Breast epithelium (tissue), 4 donors: ENCODE results near the gene CSNK1E. TPM values are rescaled to one million over a fixed set of nuclear protein-coding genes. Genes with fewer than 3 reads are reported as not detected.

Experiments used
- DNase-seq, 2 donors: peaks; one replicate each; pipeline ENCODE4 v3.0.0-alpha.2; 2019; ENCODE audit warnings: low spot score in 2 of 2
- H3K27ac ChIP-seq, 2 donors: fragments of 200-600 bp; sonication (generic) in 1 of 2; one replicate each; pipeline ENCODE4 v1.5.1; 2016 to 2019; ENCODE audit warnings: mild to moderate bottlenecking in 1 of 2
- H3K27me3 ChIP-seq, 2 donors: fragments of 200-600 bp; sonication (generic) in 1 of 2; one replicate each; pipeline versions ENCODE4 v1.5.1 to v1.6.0; 2017 to 2019; ENCODE audit warnings: control low read depth in 1 of 2, mild to moderate bottlenecking in 1 of 2
- H3K36me3 ChIP-seq: fragments of 200-600 bp; one replicate; pipeline ENCODE4 v1.5.1; 2019
- H3K4me1 ChIP-seq, 2 donors: fragments of 200-600 bp; sonication (generic); one replicate each; pipeline ENCODE4 v1.5.1; 2016 to 2019; ENCODE audit warnings: control low read depth in 1 of 2
- H3K4me3 ChIP-seq, 3 donors: fragments of 200-600 bp; sonication (generic); 1 replicate in 2 of 3; 2 replicates in 1 of 3; pipeline ENCODE4 v1.5.1; 2016 to 2019; ENCODE audit warnings: mild to moderate bottlenecking in 3 of 3, moderate library complexity in 2 of 3
- H3K9me3 ChIP-seq, 2 donors: fragments of 200-600 bp; sonication (generic) in 1 of 2; one replicate each; pipeline ENCODE4 v1.5.1; 2016 to 2019; ENCODE audit warnings: control low read depth in 1 of 2
- POLR2A ChIP-seq: fragments of 450-650 bp; IDR thresholded peaks from one replicate; pipeline ENCODE4 v1.6.1; 2016; ENCODE audit warnings: antibody characterized with exemption, mild to moderate bottlenecking, moderate library complexity
- POLR2AphosphoS5 ChIP-seq, 3 donors: sonication (generic); formaldehyde crosslinking; IDR thresholded peaks; one replicate each; pipeline ENCODE4 v1.6.1; 2017; ENCODE audit warnings: antibody characterized with exemption in 3 of 3
- intact Hi-C: fragments of 100-400 bp; cut with DNase I; formaldehyde crosslinking; loops from one replicate; pipeline ENCODE4 v1.15.1; 2023; ENCODE audit warnings: low total_unique reads
- total RNA-seq, 3 donors: library from RNA; depleted of rRNA; stranded (reverse); fragments of >200 nt; gene quantifications; one replicate each; pipeline ENCODE4 v1.1.0, GENCODE V29; 2016
- TF ChIP-seq, protein P1 (sequence below), 3 donors: fragments of 450-650 bp; IDR thresholded peaks; one replicate each; pipeline ENCODE4 v1.5.1; 2016 to 2017; ENCODE audit warnings: antibody characterized with exemption in 3 of 3, mild to moderate bottlenecking in 3 of 3, moderate library complexity in 3 of 3

Gene CSNK1E
- total RNA-seq, 3 donors from 2014 or later, result 83.0 to 147 (median 117) TPM

DNA sequence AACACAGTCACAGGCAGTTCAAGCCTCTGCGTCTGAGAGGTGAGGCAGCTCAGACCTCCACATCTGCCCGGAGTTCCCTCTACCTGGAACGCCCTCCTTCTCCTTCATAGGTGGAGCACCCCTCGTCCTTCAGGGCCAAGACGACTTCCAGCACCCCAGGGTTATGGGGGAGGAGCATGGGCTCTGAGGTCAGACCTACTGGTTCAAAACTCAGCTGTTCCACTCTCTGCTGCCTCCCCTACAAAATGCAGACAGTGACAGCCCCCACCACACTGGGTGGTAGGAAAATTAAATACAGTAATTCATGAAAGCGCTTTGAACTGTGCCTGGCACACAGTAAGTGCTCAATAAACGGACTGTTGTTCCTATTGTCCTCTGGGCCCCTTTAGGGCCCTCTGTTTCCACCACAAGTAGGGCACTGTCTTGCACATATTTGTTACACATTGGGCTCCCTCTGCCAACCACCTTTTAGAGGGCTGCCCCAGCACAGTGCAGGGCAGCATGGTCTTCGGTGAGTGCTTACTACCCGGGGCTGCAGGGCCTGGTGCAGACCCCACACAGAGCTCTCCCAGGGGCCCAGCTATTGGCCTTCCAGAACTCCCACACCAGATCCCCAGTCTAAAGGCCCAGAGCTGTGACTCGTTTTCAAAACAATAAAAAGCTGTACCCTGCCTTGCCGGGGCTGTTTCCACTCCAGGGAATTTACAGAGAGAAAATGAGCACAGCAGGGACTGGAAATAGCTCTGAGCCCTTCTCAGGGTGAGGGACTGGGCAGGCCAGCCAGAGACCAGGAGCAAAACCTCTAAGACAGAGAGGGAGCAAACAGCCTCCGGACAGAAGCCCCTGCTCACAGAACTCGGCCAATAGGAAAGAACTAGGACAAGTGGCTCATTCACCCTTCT, 46.9 kb downstream of the CSNK1E start:
- DNase-seq, result no peak
- Histone ChIP-seq H3K27ac (peak overlapping the region; percentile 16 to 88), H3K27me3 (no peaks in the 10 kb centered on the region), H3K4me3 (peak overlapping the region in 1 of 3 donors; percentile 96), H3K9me3 (no peaks in the 10 kb centered on the region), H3K36me3 (no peaks in the 10 kb centered on the region), H3K4me1 (peaks cover 7 to 17% of the 10 kb centered on the region in 2 donors)
- TF ChIP-seq, protein P1, sequence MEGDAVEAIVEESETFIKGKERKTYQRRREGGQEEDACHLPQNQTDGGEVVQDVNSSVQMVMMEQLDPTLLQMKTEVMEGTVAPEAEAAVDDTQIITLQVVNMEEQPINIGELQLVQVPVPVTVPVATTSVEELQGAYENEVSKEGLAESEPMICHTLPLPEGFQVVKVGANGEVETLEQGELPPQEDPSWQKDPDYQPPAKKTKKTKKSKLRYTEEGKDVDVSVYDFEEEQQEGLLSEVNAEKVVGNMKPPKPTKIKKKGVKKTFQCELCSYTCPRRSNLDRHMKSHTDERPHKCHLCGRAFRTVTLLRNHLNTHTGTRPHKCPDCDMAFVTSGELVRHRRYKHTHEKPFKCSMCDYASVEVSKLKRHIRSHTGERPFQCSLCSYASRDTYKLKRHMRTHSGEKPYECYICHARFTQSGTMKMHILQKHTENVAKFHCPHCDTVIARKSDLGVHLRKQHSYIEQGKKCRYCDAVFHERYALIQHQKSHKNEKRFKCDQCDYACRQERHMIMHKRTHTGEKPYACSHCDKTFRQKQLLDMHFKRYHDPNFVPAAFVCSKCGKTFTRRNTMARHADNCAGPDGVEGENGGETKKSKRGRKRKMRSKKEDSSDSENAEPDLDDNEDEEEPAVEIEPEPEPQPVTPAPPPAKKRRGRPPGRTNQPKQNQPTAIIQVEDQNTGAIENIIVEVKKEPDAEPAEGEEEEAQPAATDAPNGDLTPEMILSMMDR (IDR thresholded peaks at IDR 0.05), result no peak
- TF ChIP-seq POLR2AphosphoS5 (IDR thresholded peaks at IDR 0.05), result no peak
- TF ChIP-seq POLR2A, result no peak
- intact Hi-C loops, result no loop called here

GRCh38 chr22:38269466-38269865, 47.8 kb downstream of the CSNK1E start:
- intact Hi-C loops, result no loop called here
- TF ChIP-seq, protein P1 (IDR thresholded peaks at IDR 0.05), result no peak
- TF ChIP-seq POLR2A (no peak), POLR2AphosphoS5 (IDR thresholded peaks at IDR 0.05) (no peak)
- Histone ChIP-seq H3K27ac (peak overlapping the region in 1 of 2 donors; percentile 88), H3K27me3 (no peaks in the 10 kb centered on the region), H3K4me1 (peaks cover 7 to 17% of the 10 kb centered on the region in 2 donors), H3K9me3 (no peaks in the 10 kb centered on the region), H3K36me3 (no peaks in the 10 kb centered on the region), H3K4me3 (no peak overlapping the region)
- no peak for DNase-seq

DNA sequence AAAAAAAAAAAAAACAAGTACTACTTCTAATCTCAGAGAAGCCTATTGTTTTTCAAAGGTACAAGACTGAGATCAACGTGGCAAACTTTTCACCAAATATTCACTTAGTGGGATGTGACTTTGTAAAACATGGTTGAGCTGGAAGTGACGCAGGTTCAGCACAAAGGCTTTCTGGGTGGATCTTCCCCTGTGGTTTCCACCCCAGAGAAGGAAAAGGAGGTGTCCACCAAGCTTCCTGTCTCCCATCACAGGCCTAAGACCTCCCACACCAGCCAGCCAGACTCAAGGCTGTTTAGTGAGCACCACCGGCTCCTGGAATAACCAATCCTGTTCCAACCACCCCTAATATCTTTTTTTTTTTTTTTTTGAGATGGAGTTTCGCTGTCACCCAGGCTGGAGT, 50.1 kb downstream of the CSNK1E start:
- H3K4me3 ChIP-seq, result no peak overlapping the region
- intact Hi-C loops, result no loop called here
- H3K9me3 ChIP-seq, result no peaks in the 10 kb centered on the region
- no peaks in the 10 kb centered on the region for H3K36me3 ChIP-seq
- peaks cover 9 to 17% of the 10 kb centered on the region in 2 donors for H3K4me1 ChIP-seq
- no peaks in the 10 kb centered on the region for H3K27me3 ChIP-seq
- no peak for DNase-seq
- H3K27ac ChIP-seq, result peak overlapping the region in 1 of 2 donors; percentile 80
- TF ChIP-seq, protein P1 (IDR thresholded peaks at IDR 0.05), result no peak
- peak in 1 of 3 donors; percentile 23 for TF ChIP-seq POLR2AphosphoS5 (IDR thresholded peaks at IDR 0.05)

DNA sequence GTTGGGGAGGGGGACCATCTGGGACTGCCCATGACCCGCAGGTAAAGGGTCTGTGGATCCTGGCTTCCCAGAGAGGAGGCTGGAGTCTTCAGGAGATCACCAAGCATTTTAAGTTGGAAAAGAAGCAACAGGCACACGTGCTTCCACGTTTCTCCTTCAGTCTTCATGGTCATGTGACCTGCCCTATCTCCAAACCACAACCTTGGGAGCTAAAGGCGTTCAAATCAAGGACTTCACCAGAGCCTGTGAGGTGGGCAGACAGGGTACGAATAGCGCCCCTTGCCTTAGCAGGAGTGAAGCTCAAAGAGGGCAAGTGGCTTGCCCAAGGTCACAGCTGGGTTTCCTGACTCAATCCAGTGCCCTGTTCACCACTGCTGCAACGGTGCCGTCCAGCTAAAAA, 51.1 kb downstream of the CSNK1E start:
- TF ChIP-seq, protein P1 (IDR thresholded peaks at IDR 0.05), result no peak
- no peak for TF ChIP-seq POLR2AphosphoS5 (IDR thresholded peaks at IDR 0.05)
- TF ChIP-seq POLR2A, result no peak
- Histone ChIP-seq H3K27me3 (no peaks in the 10 kb centered on the region), H3K27ac (peak overlapping the region; percentile 54 to 80), H3K36me3 (no peaks in the 10 kb centered on the region), H3K9me3 (no peaks in the 10 kb centered on the region), H3K4me3 (no peak overlapping the region), H3K4me1 (peaks cover 11 to 15% of the 10 kb centered on the region in 2 donors)
- intact Hi-C loops, result no loop called here
- DNase-seq, result no peak

- peaks cover 9 to 11% of the 10 kb centered on the region in 2 donors for H3K4me1 ChIP-seq
- no peaks in the 10 kb centered on the region for H3K27me3 ChIP-seq
- intact Hi-C loops, result no loop called here
- H3K36me3 ChIP-seq, result no peaks in the 10 kb centered on the region
- H3K9me3 ChIP-seq, result no peaks in the 10 kb centered on the region
- H3K4me3 ChIP-seq, result no peak overlapping the region
- H3K27ac ChIP-seq, result peak overlapping the region in 1 of 2 donors; percentile 33
- TF ChIP-seq POLR2AphosphoS5 (IDR thresholded peaks at IDR 0.05) (no peak), POLR2A (no peak)
- TF ChIP-seq, protein P1 (IDR thresholded peaks at IDR 0.05), result no peak
- no peak for DNase-seq
Measured at GRCh38 chr22:38264322-38264843, 52.9 kb downstream of the CSNK1E start.
